Thyroid gland (tissue), 4 donors: ENCODE data around the gene KRTAP6-1. TPM values are rescaled to one million over a fixed set of nuclear protein-coding genes. Genes with fewer than 3 reads are reported as not detected.

Experiments
- DNase-seq, 2 donors: peaks; one replicate each; pipeline ENCODE4 v3.0.0-alpha.2; 2019
- H3K27ac ChIP-seq, 3 donors: fragments of 200-600 bp; sonication (generic); 1 replicate in 2 of 3; 2 replicates in 1 of 3; pipeline ENCODE4 v1.5.1; 2016 to 2019; ENCODE audit warnings: mild to moderate bottlenecking in 1 of 3, moderate library complexity in 1 of 3
- H3K27me3 ChIP-seq: fragments of 200-600 bp; sonication (generic); one replicate; pipeline ENCODE4 v1.5.1; 2019
- H3K36me3 ChIP-seq, 2 donors: fragments of 200-600 bp; sonication (generic); one replicate each; pipeline ENCODE4 v1.5.1; 2016 to 2019
- H3K4me1 ChIP-seq, 2 donors: fragments of 200-600 bp; sonication (generic); one replicate each; pipeline ENCODE4 v1.5.1; 2017 to 2019
- H3K4me3 ChIP-seq, 3 donors: fragments of 200-600 bp; sonication (generic); replicated peaks in 1 of 3; 1 replicate in 2 of 3; 2 replicates in 1 of 3; pipeline ENCODE4 v1.5.1; 2016; ENCODE audit warnings: mild to moderate bottlenecking in 1 of 3
- H3K9me3 ChIP-seq: fragments of 200-600 bp; sonication (generic); one replicate; pipeline ENCODE4 v1.5.1; 2017
- CTCF ChIP-seq, 6 experiments: fragments of 200-600 bp in 3 of 6; fragments of 450-650 bp in 3 of 6; sonication (generic) in 3 of 6; IDR thresholded peaks; one replicate each; pipeline ENCODE4 v1.5.1; 2016 to 2019; ENCODE audit warnings: antibody characterized with exemption in 6 of 6, mild to moderate bottlenecking in 2 of 6, inconsistent platforms in 1 of 6, moderate library complexity in 1 of 6
- POLR2A ChIP-seq, 2 donors: fragments of 450-650 bp; IDR thresholded peaks; one replicate each; pipeline ENCODE4 v1.6.1; 2017; ENCODE audit warnings: antibody characterized with exemption in 2 of 2, mild to moderate bottlenecking in 2 of 2, moderate library complexity in 1 of 2
- WGBS, 2 donors: methylation state at CpG; one replicate each; pipeline ENCODE4 v1.1.5; 2017; 5-methylcytosine and 5-hydroxymethylcytosine counted together
- intact Hi-C: fragments of 100-400 bp; cut with DNase I; formaldehyde crosslinking; loops from one replicate; pipeline ENCODE4 v1.15.1; 2023
- total RNA-seq, 4 donors: library from RNA; depleted of rRNA; stranded (reverse); fragments of >200 nt; gene quantifications; one replicate each; pipeline ENCODE4 v1.2.3, GENCODE V29; 2016

The KRTAP6-1 gene
- total RNA-seq, 4 donors from 2014 or later, result not detected

- Histone ChIP-seq H3K4me3 (no peak overlapping the region), H3K4me1 (no peaks in the 10 kb centered on the region), H3K36me3 (no peaks in the 10 kb centered on the region), H3K9me3 (no peaks in the 10 kb centered on the region), H3K27ac (no peak overlapping the region), H3K27me3 (no peaks in the 10 kb centered on the region)
- DNase-seq, result no peak
- WGBS, 2 donors, result 89 to 100% methylated on average over 2 of the region's 2 CpGs
- intact Hi-C loops, result no loop called here
- TF ChIP-seq POLR2A (IDR thresholded peaks at IDR 0.05) (no peak), CTCF (IDR thresholded peaks at IDR 0.05) (no peak)
Measured at GRCh38 chr21:30605968-30606367, 7.8 kb downstream of the KRTAP6-1 start.

- TF ChIP-seq CTCF (IDR thresholded peaks at IDR 0.05) (no peak), POLR2A (IDR thresholded peaks at IDR 0.05) (no peak)
- no peak for DNase-seq
- Histone ChIP-seq H3K27me3 (no peaks in the 10 kb centered on the region), H3K9me3 (no peaks in the 10 kb centered on the region), H3K4me1 (no peaks in the 10 kb centered on the region), H3K27ac (no peak within 1 kb of the TSS), H3K4me3 (no peak within 1 kb of the TSS), H3K36me3 (no peaks in the 10 kb centered on the region)
- intact Hi-C loops, result no loop called here
- WGBS, 2 donors, result 0 to 22% methylated on average over 1 of the region's 1 CpG
Measured at GRCh38 chr21:30600787-30601186, 12.9 kb downstream of the KRTAP6-1 start, which contains the start of gene KRTAP22-1. Gene KRTAP22-1 (plus strand): TSS chr21:30601087.

- WGBS, 2 donors, result 97 to 99% methylated on average over 6 of the region's 6 CpGs
- no peaks in the 10 kb centered on the region for H3K36me3 ChIP-seq
- TF ChIP-seq POLR2A (IDR thresholded peaks at IDR 0.05) (no peak), CTCF (IDR thresholded peaks at IDR 0.05) (no peak)
- H3K27ac ChIP-seq, result no peak within 1 kb of the TSS
- H3K4me1 ChIP-seq, result no peaks in the 10 kb centered on the region
- H3K9me3 ChIP-seq, result no peaks in the 10 kb centered on the region
- no peak within 1 kb of the TSS for H3K4me3 ChIP-seq
- intact Hi-C loops, result no loop called here
- no peaks in the 10 kb centered on the region for H3K27me3 ChIP-seq
- DNase-seq, result no peak
Measured at GRCh38 chr21:30598802-30599201, 14.9 kb downstream of the KRTAP6-1 start, which contains the start of gene KRTAP6-2. Gene KRTAP6-2 (minus strand): TSS chr21:30598902. CDS start chr21:30598874, 28 bp downstream.

GRCh38 chr21:30592140-30592539 is 21.6 kb downstream of the KRTAP6-1 start, which contains the start of gene KRTAP6-3:
Gene KRTAP6-3 (plus strand): TSS chr21:30592440. CDS start chr21:30592446, 6 bp downstream.
- Histone ChIP-seq H3K9me3 (no peaks in the 10 kb centered on the region), H3K4me1 (no peaks in the 10 kb centered on the region), H3K4me3 (no peak within 1 kb of the TSS), H3K36me3 (no peaks in the 10 kb centered on the region), H3K27me3 (no peaks in the 10 kb centered on the region), H3K27ac (no peak within 1 kb of the TSS)
- no peak for DNase-seq
- no peak for TF ChIP-seq CTCF (IDR thresholded peaks at IDR 0.05)
- TF ChIP-seq POLR2A (IDR thresholded peaks at IDR 0.05), result no peak
- WGBS, 2 donors, result 82 to 89% methylated on average over 3 to 4 of the region's 4 CpGs
- intact Hi-C loops, result no loop called here

- H3K9me3 ChIP-seq, result no peaks in the 10 kb centered on the region
- H3K36me3 ChIP-seq, result no peaks in the 10 kb centered on the region
- no peak for DNase-seq
- TF ChIP-seq POLR2A (IDR thresholded peaks at IDR 0.05), result no peak
- no peak for TF ChIP-seq CTCF (IDR thresholded peaks at IDR 0.05)
- no peaks in the 10 kb centered on the region for H3K27me3 ChIP-seq
- no peaks in the 10 kb centered on the region for H3K4me1 ChIP-seq
- H3K27ac ChIP-seq, result no peak within 1 kb of the TSS
- H3K4me3 ChIP-seq, result no peak within 1 kb of the TSS
- intact Hi-C loops, result no loop called here
Measured at GRCh38 chr21:30590297-30590696, 23.4 kb downstream of the KRTAP6-1 start, which contains the start of gene KRTAP22-2. Gene KRTAP22-2 (minus strand): TSS chr21:30590397.
